ENCODE data around the gene HNRNPA1.

HNRNPA1 gene

GRCh38 chr12:54321363-54321762 is 40.8 kb downstream of the HNRNPA1 start:
- H3K4me3 ChIP-seq (ENCODE audit: low read depth, low read length), result no peak overlapping the region
- ChIA-PET POLR2A (interaction anchor here (0.8 to 1.4 kb wide), 2 partner anchors 35 to 41 kb away, joined by 5 read pairs; partner anchors contain the start of gene HNRNPA1), CTCF (interaction anchor here (0.6 to 5.8 kb wide), 6 partner anchors 11 to 135 kb away, joined by 3 to 63 read pairs (median 6); no protein-coding TSS in a partner anchor)
- H3K4me1 ChIP-seq (ENCODE audit: control insufficient read depth, insufficient read depth, low read length), result no peaks in the 10 kb centered on the region; the same call in 1 of the 2 replicates
- H3K9me3 ChIP-seq (ENCODE audit: control insufficient read depth, insufficient read depth, low read depth, low read length), result no peaks in the 10 kb centered on the region
- H3K36me3 ChIP-seq (ENCODE audit: control insufficient read depth in 2 of 2, insufficient read depth in 1 of 2, low read length in 2 of 2), result no peaks in the 10 kb centered on the region
- H3K27ac ChIP-seq (ENCODE audit: extremely low read depth, low read depth, low read length), result no peak overlapping the region
- TF ChIP-seq PBX3 (CRISPR knock-in tag; IDR thresholded peaks at IDR 0.05), result no peak
- no peak for TF ChIP-seq ZNF202 (tag by site-specific recombination; IDR thresholded peaks at IDR 0.05; ENCODE audit: borderline replicate concordance)
- no peak for TF ChIP-seq ATF2 (tag by site-specific recombination; IDR thresholded peaks at IDR 0.05; ENCODE audit: low read depth)
- no peak for TF ChIP-seq ZNF354C (tag by site-specific recombination; IDR thresholded peaks at IDR 0.05; ENCODE audit: borderline replicate concordance, low read depth)
- no peak for TF ChIP-seq ZNF23 (tag by site-specific recombination; IDR thresholded peaks at IDR 0.05; ENCODE audit: borderline replicate concordance)
- no peak for TF ChIP-seq PATZ1 (tag by site-specific recombination; IDR thresholded peaks at IDR 0.05)
- TF ChIP-seq GLIS1 (tag by site-specific recombination; IDR thresholded peaks at IDR 0.05), result no peak
- no peak for TF ChIP-seq ZNF155 (tag by site-specific recombination; IDR thresholded peaks at IDR 0.05)

GRCh38 chr12:54324617-54325441 is 44.3 kb downstream of the HNRNPA1 start, which contains the start of gene COPZ1:
TSS of gene COPZ1 (plus strand) at chr12:54325131. CDS start at chr12:54325164, 33 bp downstream.
- ChIA-PET CTCF (interaction anchor here (0.6 to 5.8 kb wide), 30 partner anchors 8 to 1688 kb away, joined by 3 to 69 read pairs (median 6); partner anchors contain the start of genes CBX5, HNRNPA1 and NFE2), POLR2A (interaction anchor here (0.6 to 2.8 kb wide), 22 partner anchors 9 to 97 kb away, joined by 3 to 47 read pairs (median 4); partner anchors contain the start of genes CBX5, HNRNPA1 and NFE2)
- Histone ChIP-seq H3K4me1 (ENCODE audit: control insufficient read depth, insufficient read depth, low read length) (no peaks in the 10 kb centered on the region; the same call in 1 of the 2 replicates), H3K9me3 (ENCODE audit: control insufficient read depth, insufficient read depth, low read depth, low read length) (no peaks in the 10 kb centered on the region), H3K36me3 (ENCODE audit: control insufficient read depth in 2 of 2, insufficient read depth in 1 of 2, low read length in 2 of 2) (peaks cover 0 to 6% of the 10 kb centered on the region in 2 experiments; a peak in 1 of 3 replicates), H3K27ac (ENCODE audit: extremely low read depth, low read depth, low read length) (peak within 1 kb of the TSS; percentile 70), H3K4me3 (ENCODE audit: low read depth, low read length) (peak within 1 kb of the TSS; percentile 88)
- peak; percentile 51; the same call in 1 of the 2 replicates for TF ChIP-seq ZNF366 (tag by site-specific recombination; conservative IDR thresholded peaks at IDR 0.05)
- TF ChIP-seq ZNF132 (tag by site-specific recombination; IDR thresholded peaks at IDR 0.05; ENCODE audit: borderline replicate concordance), result no peak
- TF ChIP-seq ZNF140 (tag by site-specific recombination; IDR thresholded peaks at IDR 0.05), result no peak
- TF ChIP-seq ZNF660 (tag by site-specific recombination; IDR thresholded peaks at IDR 0.05), result peak; percentile 81
- 0 out of 2 replicates have a peak, but pooled peaks have one; percentile 47 for TF ChIP-seq TSHZ1 (tag by site-specific recombination; IDR thresholded peaks at IDR 0.05; ENCODE audit: borderline replicate concordance)
- TF ChIP-seq ZNF24 (tag by site-specific recombination; IDR thresholded peaks at IDR 0.05), result 0 out of 2 replicates have a peak, but pooled peaks have one; percentile 76
- peak; percentile 18; the same call in 1 of the 2 replicates for TF ChIP-seq ZNF692 (tag by site-specific recombination; IDR thresholded peaks at IDR 0.05)
- 0 out of 2 replicates have a peak, but pooled peaks have one; percentile 26 for TF ChIP-seq KLF7 (tag by site-specific recombination; IDR thresholded peaks at IDR 0.05; ENCODE audit: borderline replicate concordance)
- TF ChIP-seq ZBTB10 (tag by site-specific recombination; IDR thresholded peaks at IDR 0.05), result 0 out of 2 replicates have a peak, but pooled peaks have one; percentile 41
- TF ChIP-seq SP7 (tag by site-specific recombination; IDR thresholded peaks at IDR 0.05), result peak; percentile 41
- 0 out of 2 replicates have a peak, but pooled peaks have one; percentile 37 for TF ChIP-seq SCRT2 (tag by site-specific recombination; IDR thresholded peaks at IDR 0.05)

All from HEK293 (cell line).